HG03025 (cell line): ENCODE data around the gene CLDN22.

ENCODE experiments used
- ATAC-seq: cut with Tn5 transposase; IDR thresholded peaks from one replicate; pipeline ENCODE4 v1.9.1; 2021; ENCODE audit warnings: mild to moderate bottlenecking, moderate library complexity; ENCODE audit not compliant: unreplicated experiment, low FRiP score

The CLDN22 gene

DNA sequence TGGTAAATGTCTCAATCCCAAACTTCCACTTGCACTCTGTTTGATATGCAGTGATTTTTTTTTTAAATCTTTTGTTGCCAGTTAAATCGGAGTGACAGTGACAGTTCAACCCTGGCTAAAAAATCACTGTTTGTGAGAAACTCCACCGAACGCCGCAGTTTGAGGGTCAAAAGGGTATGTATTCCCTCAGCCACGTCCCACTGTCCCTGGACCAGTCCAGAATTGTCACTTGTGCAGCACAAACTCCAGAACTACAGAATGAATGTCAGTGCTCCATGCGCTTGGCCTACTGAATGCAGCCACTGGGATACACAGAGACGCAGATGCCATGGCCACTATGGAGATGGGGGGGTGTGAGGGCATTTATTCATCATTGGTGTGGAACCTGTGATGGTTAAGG lies 34.2 kb downstream of the CLDN22 start:
- no peak for ATAC-seq

GRCh38 chr4:183284965-183285364 lies 35.1 kb downstream of the CLDN22 start:
- no peak for ATAC-seq

DNA sequence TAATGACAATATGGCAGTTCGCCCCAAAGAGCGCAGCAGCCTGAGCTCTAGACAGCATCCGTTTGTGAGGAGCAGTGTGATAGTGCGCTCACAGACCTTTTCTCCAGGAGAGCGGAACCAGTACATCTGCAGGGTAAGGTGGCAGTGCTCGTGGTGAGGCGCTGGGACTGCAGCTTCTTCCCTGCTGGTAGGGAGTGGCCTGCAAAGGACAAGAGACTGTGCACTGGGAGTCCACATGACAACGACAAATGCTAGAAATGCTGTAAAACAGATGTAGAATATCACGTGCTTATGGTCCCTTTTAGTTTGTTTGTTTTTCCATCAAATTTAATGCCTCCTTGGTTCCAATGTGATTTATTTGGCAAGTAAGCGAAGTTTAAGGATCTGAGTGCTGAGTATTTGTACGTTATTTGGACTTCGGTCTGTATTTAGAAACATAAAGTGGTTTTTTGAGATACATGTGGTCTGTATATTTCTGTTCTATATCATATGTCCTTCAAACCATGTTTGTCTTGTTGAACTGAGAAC lies 35.8 kb downstream of the CLDN22 start:
- ATAC-seq: no peak

DNA sequence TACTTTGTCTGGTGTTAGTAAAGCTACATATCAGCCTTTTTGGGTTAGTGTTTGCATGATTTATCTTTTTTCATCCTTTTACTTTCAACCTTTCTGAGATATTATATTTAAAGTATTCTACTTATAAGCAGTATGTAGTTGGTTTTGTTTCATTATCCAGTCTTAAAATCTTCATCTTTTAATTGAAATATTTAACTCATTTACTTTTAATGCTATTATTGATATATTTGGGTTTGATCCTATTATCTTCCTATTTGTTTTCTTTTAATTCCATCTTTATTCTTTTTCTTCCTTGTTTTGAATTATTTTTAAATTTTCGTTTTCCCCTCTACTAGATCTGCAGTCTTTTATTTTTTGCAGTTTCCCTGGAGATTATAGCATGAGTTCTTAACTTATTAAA lies 44.0 kb downstream of the CLDN22 start:
- no peak for ATAC-seq

DNA sequence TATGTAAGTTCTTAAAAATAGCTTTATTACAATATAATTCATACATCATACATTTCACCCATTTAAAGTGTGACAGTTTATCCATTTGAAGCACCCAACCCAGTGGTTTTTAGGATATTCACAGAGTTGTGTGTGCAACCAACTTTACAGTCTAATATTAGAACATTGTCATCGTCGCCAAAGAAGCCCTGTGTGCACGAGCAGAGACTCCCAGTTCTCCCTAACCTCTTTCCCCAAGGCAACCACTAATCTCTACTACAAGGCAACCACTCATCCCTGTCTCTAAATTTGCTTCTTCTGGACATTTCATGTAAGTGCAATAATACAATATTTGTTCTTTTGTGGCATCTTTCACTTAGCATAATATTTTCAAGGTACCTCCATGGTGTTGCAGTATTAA lies 47.7 kb downstream of the CLDN22 start:
- no peak for ATAC-seq

GRCh38 chr4:183268556-183268955 lies 51.5 kb downstream of the CLDN22 start:
- ATAC-seq: no peak
